Gastrocnemius medialis (tissue), 4 donors: ENCODE measurements around the gene PLXNA2. TPM values are rescaled to one million over a fixed set of nuclear protein-coding genes. Genes with fewer than 3 reads are reported as not detected.

Experiments used
- ATAC-seq, 2 donors: fragments of 150-250 bp; one replicate each; pipeline ENCODE4 v1.9.1; 2016
- DNase-seq, 2 donors: peaks; one replicate each; pipeline ENCODE4 v3.0.0-alpha.2; 2019
- H3K27ac ChIP-seq, 4 donors: fragments of 200-600 bp; sonication (generic); 1 replicate in 1 of 4; 2 replicates in 3 of 4; pipeline ENCODE4 v1.5.1; 2016 to 2018; ENCODE audit warnings: mild to moderate bottlenecking in 2 of 4, moderate library complexity in 1 of 4
- H3K27me3 ChIP-seq, 3 donors: fragments of 200-600 bp; sonication (generic) in 2 of 3; 1 replicate in 1 of 3; 2 replicates in 2 of 3; pipeline versions ENCODE4 v1.5.1 to v1.6.0; 2016 to 2019; ENCODE audit warnings: mild to moderate bottlenecking in 1 of 3, moderate library complexity in 1 of 3
- H3K36me3 ChIP-seq, 2 donors: fragments of 200-600 bp; sonication (generic) in 1 of 2; one replicate each; pipeline ENCODE4 v1.5.1; 2017 to 2018
- H3K4me1 ChIP-seq, 2 donors: fragments of 200-600 bp; sonication (generic) in 1 of 2; one replicate each; pipeline ENCODE4 v1.5.1; 2016 to 2017; ENCODE audit warnings: mild to moderate bottlenecking in 2 of 2
- H3K4me3 ChIP-seq, 4 donors: fragments of 200-600 bp; sonication (generic) in 3 of 4; 1 replicate in 1 of 4; 2 replicates in 3 of 4; pipeline ENCODE4 v1.5.1; 2016 to 2019; ENCODE audit warnings: mild to moderate bottlenecking in 2 of 4
- H3K9me3 ChIP-seq, 3 donors: fragments of 200-600 bp; sonication (generic) in 2 of 3; 1 replicate in 1 of 3; 2 replicates in 2 of 3; pipeline ENCODE4 v1.5.1; 2016 to 2019
- POLR2A ChIP-seq, 2 donors: fragments of 450-650 bp; IDR thresholded peaks; one replicate each; pipeline ENCODE4 v1.6.1; 2017; ENCODE audit warnings: antibody characterized with exemption in 2 of 2, mild to moderate bottlenecking in 2 of 2, moderate library complexity in 2 of 2
- in situ Hi-C, 4 donors: fragments of 200-750 bp; cut with MboI; loops; one replicate each; pipeline versions ENCODE4 v1.15.0 to v1.8.0; 2017; ENCODE audit warnings: low sequenced_read_pairs in 4 of 4
- intact Hi-C: fragments of 100-400 bp; cut with DNase I; formaldehyde crosslinking; loops from one replicate; pipeline ENCODE4 v1.15.1; 2023; ENCODE audit warnings: low total_unique reads
- total RNA-seq, 4 donors: library from RNA; depleted of rRNA; stranded (reverse); fragments of >200 nt; gene quantifications; one replicate each; pipeline versions ENCODE4 v1.1.0 to v1.2.3, GENCODE V29; 2016
- TF ChIP-seq, protein P1 (sequence below), 5 experiments: fragments of 450-650 bp in 3 of 5; fragments of 200-600 bp in 2 of 5; sonication (generic) in 2 of 5; IDR thresholded peaks in 4 of 5; conservative IDR thresholded peaks in 1 of 5; 1 replicate in 4 of 5; 2 replicates in 1 of 5; pipeline ENCODE4 v1.5.1; 2016 to 2019; ENCODE audit warnings: antibody characterized with exemption in 5 of 5, mild to moderate bottlenecking in 3 of 5, moderate library complexity in 3 of 5

Gene PLXNA2
- total RNA-seq, 4 donors from 2014 or later = 12.4 to 20.0 (median 16.2) TPM

DNA sequence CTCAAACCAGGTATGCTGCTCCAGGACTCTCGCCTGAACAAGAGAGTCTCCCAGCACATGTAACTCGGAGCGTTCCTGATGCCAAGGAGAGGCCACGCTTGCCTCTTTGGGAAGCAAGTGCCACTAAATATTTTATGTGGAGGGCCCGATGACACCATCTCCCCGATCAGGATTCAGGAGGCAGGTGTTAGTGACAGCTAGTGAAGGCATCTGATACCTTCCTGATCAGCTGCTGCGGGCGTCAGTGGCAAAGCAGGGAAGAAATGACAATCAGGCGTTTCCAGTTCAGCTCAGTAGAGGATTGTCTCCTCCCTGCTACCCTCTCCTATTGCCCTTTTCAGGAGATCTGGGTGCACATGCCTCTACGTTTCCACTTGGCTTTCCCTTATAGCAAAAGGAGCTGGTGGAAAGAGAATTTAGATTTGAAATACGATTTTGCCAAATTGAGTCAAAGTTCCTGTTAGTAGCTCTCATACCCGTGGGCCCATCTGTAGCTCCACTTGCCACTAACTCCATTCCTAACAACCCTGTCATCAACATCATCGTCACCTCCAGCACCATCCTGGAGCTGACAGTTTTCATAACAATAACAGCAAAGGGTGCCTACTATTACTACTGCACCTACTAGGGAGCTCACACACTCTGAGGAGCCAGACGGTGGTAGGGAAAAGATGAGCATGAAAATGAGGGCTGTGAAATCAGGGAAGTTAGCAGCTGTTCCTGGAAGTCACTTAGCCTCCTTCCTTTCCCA, 21.6 kb downstream of the PLXNA2 start:
- H3K9me3 ChIP-seq = no peaks in the 10 kb centered on the region
- peak overlapping the region; percentile 81 to 86 (median 84) for H3K27ac ChIP-seq
- no peaks in the 10 kb centered on the region for H3K27me3 ChIP-seq
- H3K4me3 ChIP-seq = no peak overlapping the region
- in situ Hi-C loops = no loop called here
- intact Hi-C loops = loop anchor here (1.0 kb wide), 1 partner anchor 62 kb away; no protein-coding TSS in a partner anchor
- TF ChIP-seq, protein P1, sequence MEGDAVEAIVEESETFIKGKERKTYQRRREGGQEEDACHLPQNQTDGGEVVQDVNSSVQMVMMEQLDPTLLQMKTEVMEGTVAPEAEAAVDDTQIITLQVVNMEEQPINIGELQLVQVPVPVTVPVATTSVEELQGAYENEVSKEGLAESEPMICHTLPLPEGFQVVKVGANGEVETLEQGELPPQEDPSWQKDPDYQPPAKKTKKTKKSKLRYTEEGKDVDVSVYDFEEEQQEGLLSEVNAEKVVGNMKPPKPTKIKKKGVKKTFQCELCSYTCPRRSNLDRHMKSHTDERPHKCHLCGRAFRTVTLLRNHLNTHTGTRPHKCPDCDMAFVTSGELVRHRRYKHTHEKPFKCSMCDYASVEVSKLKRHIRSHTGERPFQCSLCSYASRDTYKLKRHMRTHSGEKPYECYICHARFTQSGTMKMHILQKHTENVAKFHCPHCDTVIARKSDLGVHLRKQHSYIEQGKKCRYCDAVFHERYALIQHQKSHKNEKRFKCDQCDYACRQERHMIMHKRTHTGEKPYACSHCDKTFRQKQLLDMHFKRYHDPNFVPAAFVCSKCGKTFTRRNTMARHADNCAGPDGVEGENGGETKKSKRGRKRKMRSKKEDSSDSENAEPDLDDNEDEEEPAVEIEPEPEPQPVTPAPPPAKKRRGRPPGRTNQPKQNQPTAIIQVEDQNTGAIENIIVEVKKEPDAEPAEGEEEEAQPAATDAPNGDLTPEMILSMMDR (IDR thresholded peaks at IDR 0.05 in 4 of 5, conservative IDR thresholded peaks at IDR 0.05 in 1 of 5) = no peak
- TF ChIP-seq POLR2A (IDR thresholded peaks at IDR 0.05) = peak in 1 of 2 donors; percentile 41
- H3K36me3 ChIP-seq = no peaks in the 10 kb centered on the region
- ATAC-seq (peak in 1 of 2 donors; percentile 54), DNase-seq (peak; percentile 27 to 65)
- H3K4me1 ChIP-seq = peaks cover 72 to 74% of the 10 kb centered on the region in 2 donors

DNA sequence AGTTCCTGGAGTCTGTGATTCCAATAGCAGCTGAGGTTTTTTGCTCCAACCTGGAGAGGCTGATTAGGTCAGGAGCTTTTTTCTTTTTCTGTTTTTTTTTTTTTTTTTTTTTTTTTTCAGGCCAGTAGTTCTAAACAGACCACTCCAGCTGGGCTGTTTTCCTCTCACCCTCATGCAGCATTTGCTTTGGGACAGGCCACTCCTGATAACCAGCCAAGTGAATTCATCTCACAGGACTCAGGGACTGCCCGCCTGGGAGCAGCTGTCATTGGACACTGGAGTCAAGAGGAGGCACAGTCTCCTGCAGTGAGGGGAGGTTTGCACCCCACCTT, 22.9 kb downstream of the PLXNA2 start:
- H3K4me1 ChIP-seq = peaks cover 60 to 61% of the 10 kb centered on the region in 2 donors
- peaks cover 0 to 11% of the 10 kb centered on the region in 2 donors for H3K36me3 ChIP-seq
- H3K4me3 ChIP-seq = no peak overlapping the region
- H3K9me3 ChIP-seq = no peaks in the 10 kb centered on the region
- DNase-seq (no peak), ATAC-seq (no peak)
- peak overlapping the region; percentile 81 to 86 (median 84) for H3K27ac ChIP-seq
- H3K27me3 ChIP-seq = no peaks in the 10 kb centered on the region
- in situ Hi-C loops (no loop called here), intact Hi-C loops (no loop called here)
- no peak for TF ChIP-seq POLR2A (IDR thresholded peaks at IDR 0.05)
- TF ChIP-seq, protein P1 (IDR thresholded peaks at IDR 0.05 in 4 of 5, conservative IDR thresholded peaks at IDR 0.05 in 1 of 5) = no peak

DNA sequence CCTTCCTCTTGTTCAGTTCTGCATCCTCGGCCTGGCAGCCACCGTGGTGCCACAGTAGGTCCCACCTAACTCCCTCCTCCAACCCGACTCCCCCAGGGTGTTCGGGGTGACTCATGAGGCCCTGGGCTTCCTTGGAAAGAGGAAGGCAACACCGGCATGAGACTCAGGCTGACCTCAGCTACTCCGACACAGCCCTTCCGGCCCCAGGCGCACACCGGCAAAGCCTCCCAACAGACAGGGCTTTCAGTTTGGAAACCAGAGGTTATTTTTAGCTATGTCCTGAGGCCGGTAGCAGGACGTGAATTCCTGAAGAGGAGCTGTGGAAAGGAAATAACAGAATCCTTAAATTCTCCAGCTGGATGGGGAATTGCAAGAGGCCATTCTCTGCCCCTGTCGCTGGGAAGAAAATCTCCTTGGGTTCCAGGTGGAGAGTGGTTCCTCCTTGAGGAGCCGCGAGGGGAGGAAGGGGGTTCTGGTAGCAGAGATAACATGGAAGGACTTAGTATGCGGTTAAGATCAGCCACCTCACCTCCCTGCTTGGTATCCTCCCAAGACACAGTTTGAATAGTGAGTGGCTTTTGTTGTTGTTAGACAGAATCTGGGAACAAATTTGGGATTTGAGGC, 24.4 kb downstream of the PLXNA2 start:
- no peaks in the 10 kb centered on the region for H3K27me3 ChIP-seq
- intact Hi-C loops (loop anchor here (1.0 kb wide), 1 partner anchor 25 kb away; the partner anchor contains the start of gene PLXNA2), in situ Hi-C loops (no loop called here)
- TF ChIP-seq, protein P1 (IDR thresholded peaks at IDR 0.05 in 4 of 5, conservative IDR thresholded peaks at IDR 0.05 in 1 of 5) = no peak
- peak; percentile 20 to 38 for TF ChIP-seq POLR2A (IDR thresholded peaks at IDR 0.05)
- H3K4me3 ChIP-seq = peak overlapping the region in 2 of 4 donors; percentile 10 to 30
- H3K9me3 ChIP-seq = no peaks in the 10 kb centered on the region
- DNase-seq (peak; percentile 66 to 87), ATAC-seq (peak; percentile 83 to 87)
- H3K4me1 ChIP-seq = peaks cover 60% of the 10 kb centered on the region in 2 donors
- H3K36me3 ChIP-seq = peaks cover 0 to 24% of the 10 kb centered on the region in 2 donors
- peak overlapping the region; percentile 81 to 86 (median 84) for H3K27ac ChIP-seq

DNA sequence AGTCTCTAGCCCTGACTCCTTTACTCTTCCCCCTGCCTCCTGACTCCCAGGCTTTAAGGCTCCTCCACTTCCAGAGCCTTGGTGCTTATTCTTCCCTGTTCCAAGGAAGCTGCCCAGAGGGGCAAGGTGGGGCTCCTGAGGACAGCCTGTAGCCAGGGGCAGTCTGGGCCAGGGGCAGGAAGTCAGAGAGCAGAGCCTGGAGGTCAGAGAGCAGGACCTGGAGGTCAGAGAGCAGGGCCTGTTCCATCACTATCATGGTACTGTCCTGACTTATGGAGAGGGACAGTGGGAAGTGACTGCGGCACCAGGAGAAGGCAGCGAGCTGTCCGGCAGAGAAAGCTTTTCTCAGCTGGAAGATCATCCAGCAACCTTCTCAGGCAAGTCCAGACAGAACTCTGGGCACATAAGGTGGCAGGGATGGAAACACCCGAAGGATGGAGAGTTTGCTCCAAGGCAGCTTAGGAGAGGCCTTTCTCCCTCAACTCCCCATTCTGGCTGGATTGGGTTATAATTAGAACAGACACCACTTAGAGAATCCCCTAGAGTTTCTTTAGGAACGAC, 25.0 kb downstream of the PLXNA2 start:
- Histone ChIP-seq H3K27ac (peak overlapping the region; percentile 81 to 86 (median 84)), H3K4me1 (peaks cover 60 to 65% of the 10 kb centered on the region in 2 donors), H3K27me3 (no peaks in the 10 kb centered on the region), H3K36me3 (peaks cover 0 to 30% of the 10 kb centered on the region in 2 donors), H3K4me3 (peak overlapping the region in 2 of 4 donors; percentile 10 to 30), H3K9me3 (no peaks in the 10 kb centered on the region)
- in situ Hi-C loops = no loop called here
- TF ChIP-seq, protein P1 (IDR thresholded peaks at IDR 0.05 in 4 of 5, conservative IDR thresholded peaks at IDR 0.05 in 1 of 5) = no peak
- no peak for TF ChIP-seq POLR2A (IDR thresholded peaks at IDR 0.05)
- intact Hi-C loops = loop anchor here (1.0 kb wide), 1 partner anchor 25 kb away; the partner anchor contains the start of gene PLXNA2
- ATAC-seq = peak in 1 of 2 donors; percentile 8
- no peak for DNase-seq
